Measurements from ENCODE around the gene BEND6. TPM values are rescaled to one million over a fixed set of nuclear protein-coding genes. Genes with fewer than 3 reads are reported as not detected.

BEND6 gene
- total RNA-seq, 3 donors from 2014 or later: 0.33 to 1.0 (median 0.80) TPM

DNA sequence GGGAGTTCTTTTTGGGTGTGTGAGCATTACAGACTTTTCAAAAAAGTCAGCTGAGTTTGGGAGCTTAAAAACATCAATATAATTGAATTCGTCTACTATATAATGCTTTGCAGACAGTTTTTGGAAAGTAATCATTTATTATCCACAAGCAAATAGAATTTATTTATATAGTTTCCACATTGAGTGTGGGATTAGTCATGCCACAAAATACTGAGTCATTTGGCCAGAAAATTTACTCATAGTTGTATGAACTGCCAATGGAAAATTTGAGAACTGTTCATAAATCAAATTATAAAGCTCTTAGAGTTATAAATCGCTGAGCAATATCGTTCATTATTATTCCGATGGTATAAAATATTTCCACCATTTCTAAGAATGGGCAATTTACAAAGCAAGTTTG, 5.0 kb downstream of the BEND6 start:
- DNase-seq (ENCODE audit: low spot score in 2 of 2): no peak
- Histone ChIP-seq H3K9me3 (no peaks in the 10 kb centered on the region), H3K27me3 (no peaks in the 10 kb centered on the region), H3K4me1 (no peaks in the 10 kb centered on the region), H3K4me3 (no peak overlapping the region), H3K36me3 (no peaks in the 10 kb centered on the region), H3K27ac (no peak overlapping the region)
- intact Hi-C loops (cut with DNase I; ENCODE audit: low total_unique reads): loop anchor here (10.0 kb wide), 1 partner anchor 295 kb away; no protein-coding TSS in a partner anchor
- TF ChIP-seq POLR2A (IDR thresholded peaks at IDR 0.05): no peak
- no peak for TF ChIP-seq POLR2AphosphoS5 (IDR thresholded peaks at IDR 0.05)
- TF ChIP-seq, protein P1, sequence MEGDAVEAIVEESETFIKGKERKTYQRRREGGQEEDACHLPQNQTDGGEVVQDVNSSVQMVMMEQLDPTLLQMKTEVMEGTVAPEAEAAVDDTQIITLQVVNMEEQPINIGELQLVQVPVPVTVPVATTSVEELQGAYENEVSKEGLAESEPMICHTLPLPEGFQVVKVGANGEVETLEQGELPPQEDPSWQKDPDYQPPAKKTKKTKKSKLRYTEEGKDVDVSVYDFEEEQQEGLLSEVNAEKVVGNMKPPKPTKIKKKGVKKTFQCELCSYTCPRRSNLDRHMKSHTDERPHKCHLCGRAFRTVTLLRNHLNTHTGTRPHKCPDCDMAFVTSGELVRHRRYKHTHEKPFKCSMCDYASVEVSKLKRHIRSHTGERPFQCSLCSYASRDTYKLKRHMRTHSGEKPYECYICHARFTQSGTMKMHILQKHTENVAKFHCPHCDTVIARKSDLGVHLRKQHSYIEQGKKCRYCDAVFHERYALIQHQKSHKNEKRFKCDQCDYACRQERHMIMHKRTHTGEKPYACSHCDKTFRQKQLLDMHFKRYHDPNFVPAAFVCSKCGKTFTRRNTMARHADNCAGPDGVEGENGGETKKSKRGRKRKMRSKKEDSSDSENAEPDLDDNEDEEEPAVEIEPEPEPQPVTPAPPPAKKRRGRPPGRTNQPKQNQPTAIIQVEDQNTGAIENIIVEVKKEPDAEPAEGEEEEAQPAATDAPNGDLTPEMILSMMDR (IDR thresholded peaks at IDR 0.05): no peak

GRCh38 chr6:56961151-56961550, 6.2 kb downstream of the BEND6 start:
- no peaks in the 10 kb centered on the region for H3K27me3 ChIP-seq
- H3K4me1 ChIP-seq: no peaks in the 10 kb centered on the region
- intact Hi-C loops (cut with DNase I; ENCODE audit: low total_unique reads): no loop called here
- H3K27ac ChIP-seq: no peak overlapping the region
- TF ChIP-seq, protein P1 (IDR thresholded peaks at IDR 0.05): no peak
- TF ChIP-seq POLR2A (IDR thresholded peaks at IDR 0.05) (no peak), POLR2AphosphoS5 (IDR thresholded peaks at IDR 0.05) (no peak)
- H3K4me3 ChIP-seq: no peak overlapping the region
- no peaks in the 10 kb centered on the region for H3K9me3 ChIP-seq
- no peaks in the 10 kb centered on the region for H3K36me3 ChIP-seq
- DNase-seq (ENCODE audit: low spot score in 2 of 2): no peak

DNA sequence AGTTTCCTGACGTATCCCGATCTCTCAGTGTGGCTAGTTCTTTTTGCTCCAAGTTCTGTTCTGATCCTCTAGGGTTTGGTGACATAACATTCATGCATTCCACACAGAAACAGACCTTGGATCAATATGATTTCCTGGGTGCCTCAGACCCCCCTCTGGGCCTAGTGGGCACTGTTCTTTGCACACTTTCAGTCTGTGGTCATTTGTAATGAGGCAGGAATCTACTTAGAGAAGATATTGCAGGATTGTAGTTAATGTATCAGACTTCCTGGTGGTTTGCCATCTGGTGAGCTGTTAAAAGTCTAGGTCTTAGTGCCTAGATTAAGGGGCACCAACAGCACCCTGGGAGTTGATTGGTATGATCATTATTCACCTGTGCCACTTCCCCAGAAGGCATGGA, 7.5 kb downstream of the BEND6 start:
- H3K4me3 ChIP-seq: no peak overlapping the region
- no peaks in the 10 kb centered on the region for H3K36me3 ChIP-seq
- intact Hi-C loops (cut with DNase I; ENCODE audit: low total_unique reads): no loop called here
- no peak for DNase-seq (ENCODE audit: low spot score in 2 of 2)
- H3K27me3 ChIP-seq: no peaks in the 10 kb centered on the region
- H3K9me3 ChIP-seq: no peaks in the 10 kb centered on the region
- TF ChIP-seq, protein P1 (IDR thresholded peaks at IDR 0.05): no peak
- TF ChIP-seq POLR2AphosphoS5 (IDR thresholded peaks at IDR 0.05) (no peak), POLR2A (IDR thresholded peaks at IDR 0.05) (no peak)
- no peak overlapping the region for H3K27ac ChIP-seq
- no peaks in the 10 kb centered on the region for H3K4me1 ChIP-seq

- Histone ChIP-seq H3K27ac (no peak overlapping the region), H3K9me3 (no peaks in the 10 kb centered on the region)
- TF ChIP-seq POLR2A (IDR thresholded peaks at IDR 0.05): no peak
- no peak for TF ChIP-seq POLR2AphosphoS5 (IDR thresholded peaks at IDR 0.05)
- TF ChIP-seq, protein P1 (IDR thresholded peaks at IDR 0.05): no peak
These were observed 8.1 kb downstream of the BEND6 start for GRCh38 chr6:56963043-56963442.

GRCh38 chr6:56963793-56964192, 8.9 kb downstream of the BEND6 start:
- Histone ChIP-seq H3K9me3 (no peaks in the 10 kb centered on the region), H3K27ac (no peak overlapping the region), H3K27me3 (no peaks in the 10 kb centered on the region), H3K4me1 (no peaks in the 10 kb centered on the region), H3K36me3 (no peaks in the 10 kb centered on the region), H3K4me3 (no peak overlapping the region)
- no peak for DNase-seq (ENCODE audit: low spot score in 2 of 2)
- intact Hi-C loops (cut with DNase I; ENCODE audit: low total_unique reads): no loop called here
- TF ChIP-seq POLR2A (IDR thresholded peaks at IDR 0.05) (no peak), POLR2AphosphoS5 (IDR thresholded peaks at IDR 0.05) (no peak)
- TF ChIP-seq, protein P1 (IDR thresholded peaks at IDR 0.05): no peak

More at GRCh38 chr6:56963043-56963442, 8.1 kb downstream of the BEND6 start:
- Histone ChIP-seq H3K27me3 (no peaks in the 10 kb centered on the region), H3K36me3 (no peaks in the 10 kb centered on the region), H3K4me1 (no peaks in the 10 kb centered on the region), H3K4me3 (no peak overlapping the region)
- intact Hi-C loops (cut with DNase I; ENCODE audit: low total_unique reads): no loop called here
- no peak for DNase-seq (ENCODE audit: low spot score in 2 of 2)
